GM10248 (cell line): Measurements from ENCODE around the gene LYZL1.

Experiments used
- CTCF ChIA-PET: fragments of 300-600 bp; sonication (Branson Sonifier 250); formaldehyde crosslinking; extraction: SDS; loops from one replicate; lab custom pipeline; 2021; ENCODE audit warnings: antibody characterized with exemption; lab: Yijun Ruan, JAX
- POLR2A ChIA-PET: fragments of 350-650 bp; sonication (Branson Sonifier 250); formaldehyde crosslinking; extraction: SDS; loops from one replicate; lab custom pipeline; 2020; ENCODE audit warnings: antibody characterized with exemption; lab: Yijun Ruan, JAX
- DNase-seq: peaks from one replicate; pipeline ENCODE4 v3.0.0; 2012; ENCODE audit errors: extremely low spot score
- CTCF ChIP-seq: IDR thresholded peaks from 2 replicates; pipeline ENCODE4 v1.5.1; 2012; ENCODE audit warnings: mild to moderate bottlenecking, low read depth; ENCODE audit errors: extremely low read depth, missing control alignments, control extremely low read depth

LYZL1 gene

DNA sequence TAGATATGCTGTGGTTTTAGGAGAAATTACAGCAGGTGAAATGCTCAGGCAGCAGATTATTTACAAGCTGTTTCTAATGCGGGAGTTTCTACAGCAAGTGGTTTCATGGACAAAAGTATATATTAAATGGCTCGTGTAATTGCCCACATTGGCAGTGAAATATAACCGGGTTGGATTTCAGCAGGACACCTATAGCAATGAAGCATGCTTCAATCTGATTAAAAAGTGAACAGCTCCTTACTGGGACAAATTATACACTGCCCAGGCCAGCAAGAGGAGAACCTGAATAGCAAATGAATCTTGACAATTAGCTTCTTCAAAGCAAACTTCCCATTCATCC, 35.2 kb upstream of the LYZL1 start:
- CTCF ChIA-PET, result interaction anchor here (1.0 to 5.5 kb wide), 4 partner anchors 10 to 47 kb away, joined by 3 to 18 read pairs (median 6); no protein-coding TSS in a partner anchor
- no peak for TF ChIP-seq CTCF
- DNase-seq, result no peak
- POLR2A ChIA-PET, result no interaction called here

GRCh38 chr10:29254123-29255046, 34.5 kb upstream of the LYZL1 start:
- POLR2A ChIA-PET, result no interaction called here
- no peak for DNase-seq
- TF ChIP-seq CTCF, result no peak
- CTCF ChIA-PET, result interaction anchor here (1.3 to 5.5 kb wide), 3 partner anchors 11 to 46 kb away, joined by 3 to 18 read pairs (median 10); no protein-coding TSS in a partner anchor

GRCh38 chr10:29255104-29255503, 33.8 kb upstream of the LYZL1 start:
- CTCF ChIA-PET, result interaction anchor here (1.3 to 5.5 kb wide), 3 partner anchors 11 to 45 kb away, joined by 3 to 18 read pairs (median 10); no protein-coding TSS in a partner anchor
- POLR2A ChIA-PET, result no interaction called here
- TF ChIP-seq CTCF, result no peak
- DNase-seq, result no peak

- ChIA-PET CTCF (interaction anchor here (5.5 kb wide), 1 partner anchor 16 kb away, joined by 18 read pairs; no protein-coding TSS in a partner anchor), POLR2A (no interaction called here)
- no peak for DNase-seq
- TF ChIP-seq CTCF, result no peak
Measured at GRCh38 chr10:29256019-29256418, 32.9 kb upstream of the LYZL1 start.

GRCh38 chr10:29256586-29256985, 32.3 kb upstream of the LYZL1 start:
- DNase-seq, result no peak
- CTCF ChIA-PET, result no interaction called here
- POLR2A ChIA-PET, result no interaction called here
- TF ChIP-seq CTCF, result no peak

DNA sequence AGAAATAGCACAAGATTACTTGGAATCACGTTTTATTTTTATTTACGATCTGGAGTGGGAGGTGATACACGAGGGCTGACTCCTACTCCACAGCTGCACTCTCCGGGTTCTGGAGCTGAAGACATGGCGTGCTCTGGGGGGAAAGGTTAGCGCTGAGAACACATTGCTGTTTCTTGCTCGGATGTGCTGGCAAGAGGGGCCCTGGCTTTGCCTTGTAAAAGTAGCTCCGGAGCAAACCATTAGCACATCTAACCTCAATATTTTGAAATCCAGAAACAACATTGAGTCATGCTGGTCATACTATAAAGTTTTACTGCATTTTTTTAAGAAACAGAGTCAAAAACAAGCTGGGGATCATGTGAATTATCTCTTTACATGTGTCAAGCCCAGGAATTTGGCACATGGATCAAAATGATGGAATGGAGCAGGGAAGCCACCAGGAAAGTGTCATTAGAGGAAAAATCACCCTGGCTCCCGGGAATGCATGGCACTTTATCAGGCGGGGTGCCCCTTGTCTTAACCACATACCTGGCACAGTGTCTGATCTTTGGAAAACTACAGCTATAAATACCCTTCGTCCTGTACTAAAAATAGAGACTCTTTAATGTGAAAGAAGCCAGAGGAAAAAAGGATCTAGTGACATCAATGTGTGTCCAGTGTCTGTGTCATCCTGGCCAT, 31.6 kb upstream of the LYZL1 start:
- TF ChIP-seq CTCF, result no peak

More for the DNA sequence above, 31.6 kb upstream of the LYZL1 start:
- ChIA-PET POLR2A (no interaction called here), CTCF (no interaction called here)
- DNase-seq, result no peak
